Stimulated activated CD4-positive, alpha-beta T cell treated with anti-CD3 and anti-CD28 coated beads, Interleukin-1b, Interleukin-23, amount 100 ng/mL, for 1 hour (primary cell): Measurements from ENCODE around the gene TRIM22.
"Not testable (repeated sequence)": the region's sequence is repeated elsewhere in the genome, so short reads cannot be mapped to it uniquely, and the experiment has no call there.

Experiments
- DNase-seq, 2 donors: peaks; one replicate each; pipeline ENCODE4 v3.0.0-alpha.2; 2020; ENCODE audit warnings: low read depth in 2 of 2

The TRIM22 gene

GRCh38 chr11:5689551-5689983 is at the start of gene TRIM22:
TRIM22 (plus strand) TSS chr11:5689790; CDS start chr11:5696233, 6,443 bp downstream.
- DNase-seq = no peak

- DNase-seq = no peak
Observed at GRCh38 chr11:5639953-5640352, 49.6 kb upstream of the TRIM22 start.

GRCh38 chr11:5643585-5643984 is 46.0 kb upstream of the TRIM22 start:
- no peak for DNase-seq

GRCh38 chr11:5646139-5646538 is 43.5 kb upstream of the TRIM22 start:
- no peak for DNase-seq

GRCh38 chr11:5655474-5655873 is 34.1 kb upstream of the TRIM22 start:
- DNase-seq = no peak

- not testable (repeated sequence) for DNase-seq
Observed at GRCh38 chr11:5656956-5657355, 32.6 kb upstream of the TRIM22 start.

GRCh38 chr11:5658318-5658717 is 31.3 kb upstream of the TRIM22 start:
- DNase-seq = no peak

- DNase-seq = no peak
Observed at GRCh38 chr11:5663511-5663910, 26.1 kb upstream of the TRIM22 start.

GRCh38 chr11:5665051-5665570 is 24.5 kb upstream of the TRIM22 start:
- DNase-seq = no peak

GRCh38 chr11:5665746-5666401 is 23.7 kb upstream of the TRIM22 start:
- DNase-seq = no peak

- DNase-seq = no peak
Observed at GRCh38 chr11:5666402-5666793, 23.2 kb upstream of the TRIM22 start.

GRCh38 chr11:5671831-5672230 is 17.8 kb upstream of the TRIM22 start:
- no peak for DNase-seq

- DNase-seq = no peak
Observed at GRCh38 chr11:5674391-5674790, 15.2 kb upstream of the TRIM22 start.

GRCh38 chr11:5679811-5680210 is 9.8 kb upstream of the TRIM22 start:
- DNase-seq = no peak

- DNase-seq = not testable (repeated sequence)
Observed at GRCh38 chr11:5682890-5683441, 6.6 kb upstream of the TRIM22 start.

GRCh38 chr11:5683620-5684019 is 6.0 kb upstream of the TRIM22 start:
- DNase-seq = not testable (repeated sequence)

GRCh38 chr11:5684036-5684645 is 5.4 kb upstream of the TRIM22 start:
- DNase-seq = no peak

- peak; percentile 52 to 54 for DNase-seq
Observed at GRCh38 chr11:5684646-5685362, 4.8 kb upstream of the TRIM22 start, which contains the start of gene TRIM5. TRIM5 (minus strand) TSS chr11:5685074; CDS start chr11:5680177, 4,897 bp downstream.

GRCh38 chr11:5686426-5686825 is 3.2 kb upstream of the TRIM22 start:
- no peak for DNase-seq

- no peak for DNase-seq
Observed at GRCh38 chr11:5688482-5688881, 1.1 kb upstream of the TRIM22 start.

- no peak for DNase-seq
Observed at GRCh38 chr11:5690216-5690615, 626 bp downstream of the TRIM22 start.

GRCh38 chr11:5690736-5691135 is 1.1 kb downstream of the TRIM22 start:
- DNase-seq = no peak
